CD4-positive, alpha-beta T cell treated with Interferon alpha-2 for 1 hour (primary cell): ENCODE data around the gene ATP10A.
A peak's percentile ranks its signal among the peaks of the same experiment; 100 is the strongest.
"Not testable (repeated sequence)": the region's sequence is repeated elsewhere in the genome, so short reads cannot be mapped to it uniquely, and the experiment has no call there.

Experiments
- DNase-seq, 2 donors: peaks; one replicate each; pipeline ENCODE4 v3.0.0-alpha.2; 2020 to 2022

The ATP10A gene

GRCh38 chr15:25790000-25790660 lies 73.0 kb downstream of the ATP10A start:
- no peak for DNase-seq

- DNase-seq: no peak
These were observed 73.5 kb downstream of the ATP10A start for GRCh38 chr15:25789616-25789999.

- no peak for DNase-seq
These were observed 73.9 kb downstream of the ATP10A start for GRCh38 chr15:25789211-25789610.

- no peak for DNase-seq
These were observed 75.1 kb downstream of the ATP10A start for GRCh38 chr15:25787855-25788520.

- no peak for DNase-seq
These were observed 75.7 kb downstream of the ATP10A start for GRCh38 chr15:25787381-25787780.

- DNase-seq: no peak
These were observed 77.1 kb downstream of the ATP10A start for GRCh38 chr15:25786040-25786439.

- DNase-seq: no peak
These were observed 77.5 kb downstream of the ATP10A start for GRCh38 chr15:25785641-25786025.

GRCh38 chr15:25784876-25785640 lies 78.1 kb downstream of the ATP10A start:
- no peak for DNase-seq

- DNase-seq: peak in 1 of 2 donors; percentile 47
These were observed 79.3 kb downstream of the ATP10A start for GRCh38 chr15:25783607-25784540.

- no peak for DNase-seq
These were observed 80.0 kb downstream of the ATP10A start for GRCh38 chr15:25783134-25783533.

- DNase-seq: no peak
These were observed 82.5 kb downstream of the ATP10A start for GRCh38 chr15:25780479-25781255.

GRCh38 chr15:25778161-25778560 lies 85.0 kb downstream of the ATP10A start:
- DNase-seq: no peak

- no peak for DNase-seq
These were observed 86.1 kb downstream of the ATP10A start for GRCh38 chr15:25777037-25777436.

GRCh38 chr15:25776071-25776746 lies 86.9 kb downstream of the ATP10A start:
- no peak for DNase-seq

GRCh38 chr15:25775317-25775912 lies 87.7 kb downstream of the ATP10A start:
- DNase-seq: no peak

- no peak for DNase-seq
These were observed 88.3 kb downstream of the ATP10A start for GRCh38 chr15:25774871-25775270.

GRCh38 chr15:25773248-25773647 lies 89.9 kb downstream of the ATP10A start:
- no peak for DNase-seq

- no peak for DNase-seq
These were observed 90.6 kb downstream of the ATP10A start for GRCh38 chr15:25772500-25772899.

- not testable (repeated sequence) for DNase-seq
These were observed 91.4 kb downstream of the ATP10A start for GRCh38 chr15:25771736-25772135.

GRCh38 chr15:25771338-25771706 lies 91.8 kb downstream of the ATP10A start:
- no peak for DNase-seq
